IMR-90 (cell line): Measurements from ENCODE around the gene CABP1. TPM values are rescaled to one million over a fixed set of nuclear protein-coding genes. Genes with fewer than 3 reads are reported as not detected.

Experiments used
- ATAC-seq: fragments of 200-7000 bp; cut with Tn5 transposase; 2 replicates; pipeline ENCODE4 v1.9.1; 2020; ENCODE audit warnings: low read depth, mild to moderate bottlenecking, moderate library complexity
- BruUV-seq: library from RNA; stranded (reverse); fragments of 400-500 nt; replicated peaks from 2 replicates; lab custom pipeline; 2021; lab: Mats Ljungman, UMichigan
- CTCF ChIA-PET: fragments of 300-600 bp; formaldehyde crosslinking; extraction: SDS; loops from one replicate; lab custom pipeline; 2021; ENCODE audit warnings: antibody characterized with exemption; lab: Yijun Ruan, JAX
- POLR2A ChIA-PET: fragments of 300-600 bp; sonication (Branson Sonifier 250); formaldehyde crosslinking; loops from one replicate; lab custom pipeline; 2022; ENCODE audit warnings: antibody characterized with exemption; ENCODE audit not compliant: unreplicated experiment; lab: Charles Lee
- DNase-seq: peaks from one replicate; pipeline ENCODE4 v3.0.0; 2013
- H2AFZ ChIP-seq: replicated peaks from 2 replicates; pipeline ENCODE3; 2013; ENCODE audit warnings: low read length, mild to moderate bottlenecking; ENCODE audit not compliant: poor library complexity
- H2AK5ac ChIP-seq: 2 replicates; pipeline ENCODE4 v1.6.1; 2013; ENCODE audit warnings: low read depth, low read length, inconsistent platforms
- H2AK9ac ChIP-seq: replicated peaks from 2 replicates; pipeline ENCODE3; 2013; ENCODE audit warnings: mild to moderate bottlenecking, low read depth, low read length, moderate library complexity; ENCODE audit not compliant: poor library complexity
- H2BK120ac ChIP-seq: 2 replicates; pipeline ENCODE4 v1.6.1; 2013; ENCODE audit warnings: low read depth, low read length, inconsistent platforms
- H2BK15ac ChIP-seq: 3 replicates; pipeline ENCODE4 v1.6.1; 2013; ENCODE audit warnings: low read depth, low read length, inconsistent platforms
- H2BK20ac ChIP-seq: 2 replicates; pipeline ENCODE4 v1.6.1; 2013; ENCODE audit warnings: low read depth, mild to moderate bottlenecking, inconsistent platforms, low read length, moderate library complexity
- H2BK5ac ChIP-seq: 2 replicates; pipeline ENCODE4 v1.6.1; 2013; ENCODE audit warnings: mild to moderate bottlenecking, low read depth, low read length, inconsistent platforms; ENCODE audit not compliant: poor library complexity, severe bottlenecking
- H3K14ac ChIP-seq: replicated peaks from 2 replicates; pipeline ENCODE4 v1.6.1; 2013; ENCODE audit warnings: low read depth, low read length, inconsistent platforms
- H3K18ac ChIP-seq: 2 replicates; pipeline ENCODE4 v1.6.1; 2013; ENCODE audit warnings: low read depth, low read length, control low read depth
- H3K23ac ChIP-seq: 2 replicates; pipeline ENCODE4 v1.6.1; 2013; ENCODE audit warnings: low read depth, low read length, inconsistent platforms
- H3K27ac ChIP-seq: 2 replicates; pipeline ENCODE4 v1.5.1; 2013; ENCODE audit warnings: mild to moderate bottlenecking, control low read depth, low read length; ENCODE audit not compliant: insufficient read depth
- H3K27me3 ChIP-seq: 2 replicates; pipeline ENCODE4 v1.6.1; 2013; ENCODE audit warnings: low read length; ENCODE audit not compliant: control insufficient read depth, insufficient read depth
- H3K36me3 ChIP-seq: 2 replicates; pipeline ENCODE4 v1.6.1; 2013; ENCODE audit warnings: low read length, mixed read lengths; ENCODE audit not compliant: control insufficient read depth, insufficient read depth
- H3K4ac ChIP-seq: 2 replicates; pipeline ENCODE4 v1.6.1; 2013; ENCODE audit warnings: low read depth, low read length, inconsistent platforms
- H3K4me1 ChIP-seq: 2 replicates; pipeline ENCODE4 v1.6.1; 2013; ENCODE audit warnings: low read length, mixed read lengths; ENCODE audit not compliant: control insufficient read depth, insufficient read depth
- H3K4me2 ChIP-seq: 2 replicates; pipeline ENCODE4 v1.6.1; 2013; ENCODE audit warnings: low read depth, mild to moderate bottlenecking, control low read depth, low read length, moderate library complexity
- H3K4me3 ChIP-seq: 2 replicates; pipeline ENCODE4 v1.5.1; 2013; ENCODE audit warnings: low read depth, mild to moderate bottlenecking, control low read depth, low read length, moderate library complexity; ENCODE audit not compliant: insufficient read depth
- H3K56ac ChIP-seq: 2 replicates; pipeline ENCODE4 v1.6.1; 2013; ENCODE audit warnings: low read length, inconsistent platforms; ENCODE audit not compliant: insufficient read depth; ENCODE audit errors: extremely low read depth
- H3K79me1 ChIP-seq, 2 experiments: 2 replicates each; pipeline ENCODE4 v1.6.1; 2013; ENCODE audit warnings: low read length in 2 of 2, inconsistent platforms in 1 of 2, low read depth in 1 of 2
- H3K9ac ChIP-seq: 2 replicates; pipeline ENCODE4 v1.6.1; 2013; ENCODE audit warnings: low read depth, low read length, control low read depth
- H3K9me1 ChIP-seq: 2 replicates; pipeline ENCODE4 v1.6.1; 2013; ENCODE audit warnings: low read length, inconsistent platforms; ENCODE audit not compliant: insufficient read depth
- H3K9me3 ChIP-seq: 2 replicates; pipeline ENCODE4 v1.6.1; 2013; ENCODE audit warnings: low read length; ENCODE audit not compliant: control insufficient read depth, insufficient read depth
- H4K20me1 ChIP-seq: 2 replicates; pipeline ENCODE4 v1.6.1; 2013; ENCODE audit warnings: low read length, inconsistent platforms; ENCODE audit not compliant: insufficient read depth
- H4K5ac ChIP-seq: 2 replicates; pipeline ENCODE4 v1.6.1; 2013; ENCODE audit warnings: mild to moderate bottlenecking, low read depth, low read length, control low read depth
- H4K8ac ChIP-seq, 2 experiments: 2 replicates each; pipeline ENCODE4 v1.6.1; 2013; ENCODE audit warnings: low read depth in 2 of 2, low read length in 2 of 2, control low read depth in 1 of 2, inconsistent platforms in 1 of 2
- H4K91ac ChIP-seq: 2 replicates; pipeline ENCODE4 v1.6.1; 2013; ENCODE audit warnings: low read depth, low read length, inconsistent platforms; ENCODE audit not compliant: insufficient read depth
- BHLHE40 ChIP-seq: fragments of 150-350 bp; IDR thresholded peaks from 2 replicates; pipeline ENCODE4 v1.6.1; 2016; ENCODE audit warnings: mild to moderate bottlenecking, low read depth, low read length
- CEBPB ChIP-seq: IDR thresholded peaks from 2 replicates; pipeline ENCODE4 v1.6.1; 2012; ENCODE audit warnings: low read depth, low read length, improper control_type of control experiment
- CHD1 ChIP-seq: IDR thresholded peaks from 2 replicates; pipeline ENCODE4 v1.6.1; 2012; ENCODE audit warnings: low read depth, low read length, improper control_type of control experiment
- CTCF ChIP-seq: conservative IDR thresholded peaks from 2 replicates; pipeline ENCODE4 v1.5.1; 2012; ENCODE audit warnings: mild to moderate bottlenecking, low read depth, low read length, improper control_type of control experiment
- ELK1 ChIP-seq: fragments of 150-350 bp; IDR thresholded peaks from 2 replicates; pipeline ENCODE4 v1.6.1; 2016; ENCODE audit warnings: low read depth, mild to moderate bottlenecking, low read length, moderate library complexity, borderline replicate concordance
- FOS ChIP-seq: fragments of 150-350 bp; IDR thresholded peaks from 2 replicates; pipeline ENCODE4 v1.6.1; 2016; ENCODE audit warnings: low read depth, low read length
- MAFK ChIP-seq: IDR thresholded peaks from 2 replicates; pipeline ENCODE4 v1.6.1; 2012; ENCODE audit warnings: low read depth, low read length, improper control_type of control experiment
- MAZ ChIP-seq: IDR thresholded peaks from 2 replicates; pipeline ENCODE4 v1.6.1; 2012; ENCODE audit warnings: low read depth, mild to moderate bottlenecking, low read length, improper control_type of control experiment, moderate library complexity, borderline replicate concordance
- MXI1 ChIP-seq: IDR thresholded peaks from 2 replicates; pipeline ENCODE4 v1.6.1; 2012; ENCODE audit warnings: low read depth, mild to moderate bottlenecking, low read length, moderate library complexity, borderline replicate concordance
- NFE2L2 ChIP-seq: fragments of 150-350 bp; IDR thresholded peaks from 2 replicates; pipeline ENCODE4 v1.6.1; 2016; ENCODE audit warnings: low read depth, mild to moderate bottlenecking, low read length
- POLR2A ChIP-seq: IDR thresholded peaks from 2 replicates; pipeline ENCODE4 v1.6.1; 2012; ENCODE audit warnings: mild to moderate bottlenecking, low read depth, low read length
- RAD21 ChIP-seq: IDR thresholded peaks from 2 replicates; pipeline ENCODE4 v1.6.1; 2012; ENCODE audit warnings: low read length, improper control_type of control experiment
- RCOR1 ChIP-seq: IDR thresholded peaks from 2 replicates; pipeline ENCODE4 v1.6.1; 2012; ENCODE audit warnings: mild to moderate bottlenecking, low read length, improper control_type of control experiment; ENCODE audit not compliant: insufficient replicate concordance
- RFX5 ChIP-seq: IDR thresholded peaks from 2 replicates; pipeline ENCODE4 v1.8.0; 2012; ENCODE audit warnings: low read depth, mild to moderate bottlenecking, low read length, moderate library complexity
- SMC3 ChIP-seq: fragments of 150-350 bp; IDR thresholded peaks from 2 replicates; pipeline ENCODE4 v1.6.1; 2016; ENCODE audit warnings: low read depth, mild to moderate bottlenecking, antibody characterized with exemption, low read length, moderate library complexity
- USF2 ChIP-seq: fragments of 150-350 bp; IDR thresholded peaks from 2 replicates; pipeline ENCODE4 v1.6.1; 2017; ENCODE audit warnings: mild to moderate bottlenecking, antibody characterized with exemption, low read length, low read depth
- WGBS, 2 experiments: methylation state at CpG; one replicate each; pipeline versions ENCODE4 v1.1.5 to v1.1.7; 2013; ENCODE audit warnings: missing lambda C conversion rate in 2 of 2; ENCODE audit not compliant: insufficient read length in 1 of 2; ENCODE audit errors: extremely low coverage in 2 of 2; 5-methylcytosine and 5-hydroxymethylcytosine counted together
- dilution Hi-C: fragments of 300-500 bp; cut with HindIII; formaldehyde crosslinking; loops from one replicate; pipeline ENCODE4 v1.14.3; 2018; ENCODE audit warnings: low sequenced_read_pairs; ENCODE audit not compliant: unreplicated experiment
- in situ Hi-C: fragments of 300-500 bp; cut with MboI; formaldehyde crosslinking; loops from 3 replicates; pipeline ENCODE4 v1.14.3; 2019; ENCODE audit warnings: low sequenced_read_pairs, inconsistent platforms, mixed read lengths
- intact Hi-C: fragments of 100-400 bp; cut with micrococcal nuclease; formaldehyde crosslinking; loops from 2 replicates; pipeline ENCODE4 v1.10.0; 2022
- polyA plus RNA-seq, 3 experiments: library from polyadenylated mRNA; depleted of rRNA; stranded (reverse); fragments of >200 nt; gene quantifications; 2 replicates each; pipeline ENCODE4 v1.2.3, GENCODE V29; 2012; ENCODE audit warnings: low replicate concordance in 1 of 3
- total RNA-seq: library from RNA; depleted of rRNA; stranded (reverse); fragments of >200 nt; gene quantifications from 2 replicates; pipeline ENCODE4 v1.2.3, GENCODE V29; 2012

CABP1 gene
- total and polyA plus RNA-seq, 2 of the 4 experiments (the other 2 are of a cell fraction) = 0.54 to 1.1 TPM

- Histone ChIP-seq H4K5ac (no peak overlapping the region), H4K91ac (no peak overlapping the region), H3K27me3 (peaks cover 4% of the 10 kb centered on the region), H3K4me2 (no peak overlapping the region), H3K9me3 (no peaks in the 10 kb centered on the region), H4K8ac (no peak overlapping the region), H2AK9ac (no peak overlapping the region), H3K36me3 (no peaks in the 10 kb centered on the region), H3K23ac (no peak overlapping the region), H2AFZ (no peak overlapping the region), H3K9me1 (no peaks in the 10 kb centered on the region), H2AK5ac (no peak overlapping the region), H3K4ac (no peak overlapping the region), H3K56ac (no peak overlapping the region), H3K4me3 (no peak overlapping the region), H3K4me1 (no peaks in the 10 kb centered on the region), H3K14ac (no peak overlapping the region), H3K18ac (no peak overlapping the region), H2BK20ac (no peak overlapping the region), H4K20me1 (no peaks in the 10 kb centered on the region), H3K27ac (no peak overlapping the region), H2BK5ac (no peak overlapping the region), H2BK15ac (no peak overlapping the region), H2BK120ac (no peak overlapping the region), H3K9ac (no peak overlapping the region), H3K79me1 (no peaks in the 10 kb centered on the region)
- POLR2A ChIA-PET = no interaction called here
- CTCF ChIA-PET = no interaction called here
- BruUV-seq = no TSS peak
- in situ Hi-C loops (no loop called here), dilution Hi-C loops (no loop called here), intact Hi-C loops (no loop called here)
- TF ChIP-seq POLR2A (no peak), MAZ (no peak), USF2 (no peak), MAFK (no peak), NFE2L2 (no peak), MXI1 (no peak), RCOR1 (no peak), FOS (no peak), ELK1 (no peak), RAD21 (no peak), CEBPB (no peak), CHD1 (no peak), RFX5 (no peak), SMC3 (no peak), BHLHE40 (no peak), CTCF (no peak)
- ATAC-seq (no peak), DNase-seq (no peak)
- 60% methylated on average over 1 of the region's 5 CpGs; no CpG with 5 or more reads in 1 of the 2 experiments for WGBS, 2 experiments
These were observed 39.8 kb downstream of the CABP1 start for GRCh38 chr12:120680165-120680738.
